Liver (tissue), 9 donors: Measurements from ENCODE around the gene NHS. TPM values are rescaled to one million over a fixed set of nuclear protein-coding genes. Genes with fewer than 3 reads are reported as not detected.

Experiments used
- DNase-seq: peaks from one replicate; pipeline ENCODE4 v3.0.0-alpha.2; 2017; ENCODE audit warnings: low spot score
- H3K27ac ChIP-seq, 2 donors: one replicate each; pipeline ENCODE4 v1.7.0; 2013; ENCODE audit warnings: inconsistent platforms in 2 of 2, low read length in 2 of 2, control low read depth in 1 of 2, low read depth in 1 of 2, mild to moderate bottlenecking in 1 of 2
- H3K27me3 ChIP-seq, 4 donors: one replicate each; pipeline versions ENCODE4 v1.6.1 to v1.7.0; 2013; ENCODE audit warnings: low read length in 3 of 4, inconsistent platforms in 1 of 4, mild to moderate bottlenecking in 1 of 4, moderate library complexity in 1 of 4; ENCODE audit not compliant: control insufficient read depth in 4 of 4, insufficient read depth in 4 of 4
- H3K36me3 ChIP-seq, 4 donors: one replicate each; pipeline versions ENCODE4 v1.6.1 to v1.7.0; 2013; ENCODE audit warnings: low read length in 3 of 4, mild to moderate bottlenecking in 3 of 4, low read depth in 1 of 4, moderate library complexity in 1 of 4; ENCODE audit not compliant: control insufficient read depth in 4 of 4, insufficient read depth in 3 of 4
- H3K4me1 ChIP-seq, 4 donors: one replicate each; pipeline versions ENCODE4 v1.6.1 to v1.7.0; 2013; ENCODE audit warnings: low read length in 3 of 4, mild to moderate bottlenecking in 3 of 4, moderate library complexity in 1 of 4; ENCODE audit not compliant: control insufficient read depth in 4 of 4, insufficient read depth in 4 of 4
- H3K4me3 ChIP-seq, 3 donors: one replicate each; pipeline versions ENCODE4 v1.6.1 to v1.7.0; 2013; ENCODE audit warnings: low read length in 3 of 3, control low read depth in 1 of 3, low read depth in 1 of 3, mild to moderate bottlenecking in 1 of 3
- H3K9ac ChIP-seq, 2 donors: one replicate each; pipeline ENCODE4 v1.7.0; 2013; ENCODE audit warnings: low read length in 2 of 2, mild to moderate bottlenecking in 2 of 2, moderate library complexity in 2 of 2, control low read depth in 1 of 2, low read depth in 1 of 2
- H3K9me3 ChIP-seq, 4 donors: one replicate each; pipeline versions ENCODE4 v1.6.1 to v1.7.0; 2013; ENCODE audit warnings: low read length in 3 of 4; ENCODE audit not compliant: control insufficient read depth in 4 of 4
- ATF3 ChIP-seq: IDR thresholded peaks from 2 replicates; pipeline ENCODE4 v1.6.1; 2016; ENCODE audit warnings: antibody characterized with exemption
- EGR1 ChIP-seq, 2 donors: IDR thresholded peaks; 2 replicates each; pipeline ENCODE4 v1.6.1; 2016 to 2018; ENCODE audit warnings: antibody characterized with exemption in 2 of 2, low read depth in 2 of 2
- FOXA1 ChIP-seq: IDR thresholded peaks from 2 replicates; pipeline ENCODE4 v1.6.1; 2016; ENCODE audit warnings: antibody characterized with exemption
- FOXA2 ChIP-seq: IDR thresholded peaks from 2 replicates; pipeline ENCODE4 v1.6.1; 2016; ENCODE audit warnings: antibody characterized with exemption
- GABPA ChIP-seq, 2 donors: IDR thresholded peaks in 1 of 2; conservative IDR thresholded peaks in 1 of 2; 2 replicates each; pipeline ENCODE4 v1.6.1; 2016; ENCODE audit warnings: antibody characterized with exemption in 2 of 2, mild to moderate bottlenecking in 1 of 2, moderate library complexity in 1 of 2
- HNF4G ChIP-seq: IDR thresholded peaks from 2 replicates; pipeline ENCODE4 v1.6.1; 2016; ENCODE audit warnings: antibody characterized with exemption
- JUND ChIP-seq, 2 donors: IDR thresholded peaks; 2 replicates each; pipeline ENCODE4 v1.6.1; 2016; ENCODE audit warnings: antibody characterized with exemption in 2 of 2
- RAD21 ChIP-seq, 2 donors: IDR thresholded peaks; 2 replicates each; pipeline ENCODE4 v1.6.1; 2016; ENCODE audit warnings: antibody characterized with exemption in 2 of 2, mild to moderate bottlenecking in 2 of 2
- RXRA ChIP-seq, 2 donors: IDR thresholded peaks; 2 replicates each; pipeline ENCODE4 v1.6.1; 2017 to 2018; ENCODE audit warnings: antibody characterized with exemption in 2 of 2, mild to moderate bottlenecking in 1 of 2
- SP1 ChIP-seq: IDR thresholded peaks from 2 replicates; pipeline ENCODE4 v1.6.1; 2018; ENCODE audit warnings: antibody characterized with exemption, mild to moderate bottlenecking
- TAF1 ChIP-seq: conservative IDR thresholded peaks from 2 replicates; pipeline ENCODE4 v1.6.1; 2016; ENCODE audit warnings: antibody characterized with exemption, mild to moderate bottlenecking
- YY1 ChIP-seq: IDR thresholded peaks from 2 replicates; pipeline ENCODE4 v1.6.1; 2016; ENCODE audit warnings: antibody characterized with exemption, mild to moderate bottlenecking
- whole genome bisulfite sequencing: extraction: QIAGEN DNeasy Blood & Tissue Kit; methylation state at CpG from one replicate; pipeline ENCODE4 v1.1.7; 2013; 5-methylcytosine and 5-hydroxymethylcytosine counted together
- polyA plus RNA-seq, 2 donors: library from polyadenylated mRNA; stranded (reverse) in 1 of 2; unstranded in 1 of 2; fragments of 200-250 nt in 1 of 2; fragments of >200 nt in 1 of 2; fragmentation: Nextera tagmentation in 1 of 2; extraction: Ambion mirVana in 1 of 2; gene quantifications; one replicate each; pipeline versions ENCODE4 v1.2.1 to v1.2.3, GENCODE V29; 2013 to 2015
- total RNA-seq, 2 donors: library from RNA; depleted of rRNA; stranded (reverse); fragments of >200 nt; gene quantifications; one replicate each; pipeline ENCODE4 v1.2.3, GENCODE V29; 2014
- TF ChIP-seq, protein P1 (sequence below): fragments of 150-350 bp; IDR thresholded peaks from 2 replicates; pipeline ENCODE4 v1.5.1; 2017; ENCODE audit warnings: improper control_type of control experiment, low read depth, low read length; ENCODE audit not compliant: missing input control
- TF ChIP-seq, protein P2 (sequence below): IDR thresholded peaks from 2 replicates; pipeline ENCODE4 v1.6.1; 2016; ENCODE audit warnings: antibody characterized with exemption
- TF ChIP-seq, protein P3 (sequence below): IDR thresholded peaks from 2 replicates; pipeline ENCODE4 v1.6.1; 2016; ENCODE audit warnings: antibody characterized with exemption, mild to moderate bottlenecking
- donor health status: healthy.
- donor health status: healthy.
- donor health status: healthy.
- donor health status: healthy.
- donor health status: healthy.

Gene NHS
- total and polyA plus RNA-seq, 4 donors = 0.03 to 0.17 (median 0.10) TPM

GRCh38 chrX:17635231-17635630, 260.2 kb downstream of the NHS start:
- H3K4me3 ChIP-seq = no peak overlapping the region
- 85% methylated on average over 5 of the region's 5 CpGs for WGBS
- no peak for DNase-seq
- no peak overlapping the region for H3K27ac ChIP-seq
- TF ChIP-seq, protein P1, sequence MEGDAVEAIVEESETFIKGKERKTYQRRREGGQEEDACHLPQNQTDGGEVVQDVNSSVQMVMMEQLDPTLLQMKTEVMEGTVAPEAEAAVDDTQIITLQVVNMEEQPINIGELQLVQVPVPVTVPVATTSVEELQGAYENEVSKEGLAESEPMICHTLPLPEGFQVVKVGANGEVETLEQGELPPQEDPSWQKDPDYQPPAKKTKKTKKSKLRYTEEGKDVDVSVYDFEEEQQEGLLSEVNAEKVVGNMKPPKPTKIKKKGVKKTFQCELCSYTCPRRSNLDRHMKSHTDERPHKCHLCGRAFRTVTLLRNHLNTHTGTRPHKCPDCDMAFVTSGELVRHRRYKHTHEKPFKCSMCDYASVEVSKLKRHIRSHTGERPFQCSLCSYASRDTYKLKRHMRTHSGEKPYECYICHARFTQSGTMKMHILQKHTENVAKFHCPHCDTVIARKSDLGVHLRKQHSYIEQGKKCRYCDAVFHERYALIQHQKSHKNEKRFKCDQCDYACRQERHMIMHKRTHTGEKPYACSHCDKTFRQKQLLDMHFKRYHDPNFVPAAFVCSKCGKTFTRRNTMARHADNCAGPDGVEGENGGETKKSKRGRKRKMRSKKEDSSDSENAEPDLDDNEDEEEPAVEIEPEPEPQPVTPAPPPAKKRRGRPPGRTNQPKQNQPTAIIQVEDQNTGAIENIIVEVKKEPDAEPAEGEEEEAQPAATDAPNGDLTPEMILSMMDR = no peak
- TF ChIP-seq RAD21 (IDR thresholded peaks at IDR 0.05) (no peak), YY1 (no peak), FOXA1 (no peak), ATF3 (no peak), FOXA2 (no peak), GABPA (IDR thresholded peaks at IDR 0.05 in 1 of 2, conservative IDR thresholded peaks at IDR 0.05 in 1 of 2) (no peak)
- TF ChIP-seq, protein P2, sequence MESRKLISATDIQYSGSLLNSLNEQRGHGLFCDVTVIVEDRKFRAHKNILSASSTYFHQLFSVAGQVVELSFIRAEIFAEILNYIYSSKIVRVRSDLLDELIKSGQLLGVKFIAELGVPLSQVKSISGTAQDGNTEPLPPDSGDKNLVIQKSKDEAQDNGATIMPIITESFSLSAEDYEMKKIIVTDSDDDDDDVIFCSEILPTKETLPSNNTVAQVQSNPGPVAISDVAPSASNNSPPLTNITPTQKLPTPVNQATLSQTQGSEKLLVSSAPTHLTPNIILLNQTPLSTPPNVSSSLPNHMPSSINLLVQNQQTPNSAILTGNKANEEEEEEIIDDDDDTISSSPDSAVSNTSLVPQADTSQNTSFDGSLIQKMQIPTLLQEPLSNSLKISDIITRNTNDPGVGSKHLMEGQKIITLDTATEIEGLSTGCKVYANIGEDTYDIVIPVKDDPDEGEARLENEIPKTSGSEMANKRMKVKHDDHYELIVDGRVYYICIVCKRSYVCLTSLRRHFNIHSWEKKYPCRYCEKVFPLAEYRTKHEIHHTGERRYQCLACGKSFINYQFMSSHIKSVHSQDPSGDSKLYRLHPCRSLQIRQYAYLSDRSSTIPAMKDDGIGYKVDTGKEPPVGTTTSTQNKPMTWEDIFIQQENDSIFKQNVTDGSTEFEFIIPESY = no peak
- TF ChIP-seq, protein P3, sequence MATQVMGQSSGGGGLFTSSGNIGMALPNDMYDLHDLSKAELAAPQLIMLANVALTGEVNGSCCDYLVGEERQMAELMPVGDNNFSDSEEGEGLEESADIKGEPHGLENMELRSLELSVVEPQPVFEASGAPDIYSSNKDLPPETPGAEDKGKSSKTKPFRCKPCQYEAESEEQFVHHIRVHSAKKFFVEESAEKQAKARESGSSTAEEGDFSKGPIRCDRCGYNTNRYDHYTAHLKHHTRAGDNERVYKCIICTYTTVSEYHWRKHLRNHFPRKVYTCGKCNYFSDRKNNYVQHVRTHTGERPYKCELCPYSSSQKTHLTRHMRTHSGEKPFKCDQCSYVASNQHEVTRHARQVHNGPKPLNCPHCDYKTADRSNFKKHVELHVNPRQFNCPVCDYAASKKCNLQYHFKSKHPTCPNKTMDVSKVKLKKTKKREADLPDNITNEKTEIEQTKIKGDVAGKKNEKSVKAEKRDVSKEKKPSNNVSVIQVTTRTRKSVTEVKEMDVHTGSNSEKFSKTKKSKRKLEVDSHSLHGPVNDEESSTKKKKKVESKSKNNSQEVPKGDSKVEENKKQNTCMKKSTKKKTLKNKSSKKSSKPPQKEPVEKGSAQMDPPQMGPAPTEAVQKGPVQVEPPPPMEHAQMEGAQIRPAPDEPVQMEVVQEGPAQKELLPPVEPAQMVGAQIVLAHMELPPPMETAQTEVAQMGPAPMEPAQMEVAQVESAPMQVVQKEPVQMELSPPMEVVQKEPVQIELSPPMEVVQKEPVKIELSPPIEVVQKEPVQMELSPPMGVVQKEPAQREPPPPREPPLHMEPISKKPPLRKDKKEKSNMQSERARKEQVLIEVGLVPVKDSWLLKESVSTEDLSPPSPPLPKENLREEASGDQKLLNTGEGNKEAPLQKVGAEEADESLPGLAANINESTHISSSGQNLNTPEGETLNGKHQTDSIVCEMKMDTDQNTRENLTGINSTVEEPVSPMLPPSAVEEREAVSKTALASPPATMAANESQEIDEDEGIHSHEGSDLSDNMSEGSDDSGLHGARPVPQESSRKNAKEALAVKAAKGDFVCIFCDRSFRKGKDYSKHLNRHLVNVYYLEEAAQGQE = no peak
- H3K36me3 ChIP-seq = no peaks in the 10 kb centered on the region
- no peaks in the 10 kb centered on the region for H3K9me3 ChIP-seq
- no peak overlapping the region for H3K9ac ChIP-seq
- H3K27me3 ChIP-seq = no peaks in the 10 kb centered on the region
- no peaks in the 10 kb centered on the region for H3K4me1 ChIP-seq

DNA sequence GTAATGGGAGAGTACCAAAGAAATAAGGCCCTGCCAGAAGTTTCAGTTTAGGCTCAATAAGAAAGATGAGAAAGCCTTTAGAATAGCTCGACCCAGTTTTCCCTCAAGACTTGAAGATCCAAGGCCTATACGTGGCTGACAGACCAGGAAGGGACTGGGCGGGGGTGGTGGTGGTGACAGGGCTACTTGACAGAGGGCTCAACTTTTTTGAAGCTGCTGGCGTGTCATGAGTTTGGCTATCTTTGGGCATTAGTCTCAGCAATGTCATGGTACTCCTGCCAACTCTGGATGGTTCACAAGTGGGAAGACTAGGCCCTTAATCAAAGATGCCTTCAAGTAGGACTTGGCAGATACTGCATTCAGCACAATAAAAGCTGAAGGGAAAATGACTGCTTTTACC, 262.2 kb downstream of the NHS start:
- no peak overlapping the region for H3K4me3 ChIP-seq
- no peaks in the 10 kb centered on the region for H3K36me3 ChIP-seq
- no peaks in the 10 kb centered on the region for H3K4me1 ChIP-seq
- H3K27me3 ChIP-seq = no peaks in the 10 kb centered on the region
- H3K27ac ChIP-seq = no peak overlapping the region
- WGBS = 87% methylated on average over 4 of the region's 4 CpGs
- no peaks in the 10 kb centered on the region for H3K9me3 ChIP-seq
- no peak for DNase-seq
- no peak overlapping the region for H3K9ac ChIP-seq
- TF ChIP-seq, protein P3 = no peak
- TF ChIP-seq, protein P1 = no peak
- TF ChIP-seq HNF4G (no peak), RAD21 (IDR thresholded peaks at IDR 0.05) (no peak), EGR1 (IDR thresholded peaks at IDR 0.05; ENCODE audit: low read depth in 2 of 2) (no peak), YY1 (no peak), ATF3 (no peak), TAF1 (no peak), JUND (IDR thresholded peaks at IDR 0.05) (no peak), FOXA1 (no peak), GABPA (IDR thresholded peaks at IDR 0.05 in 1 of 2, conservative IDR thresholded peaks at IDR 0.05 in 1 of 2) (no peak), RXRA (IDR thresholded peaks at IDR 0.05) (no peak), FOXA2 (no peak), SP1 (no peak)
